CMK (cell line): ENCODE data around the gene TAF4B.
"Not testable (repeated sequence)": the region's sequence is repeated elsewhere in the genome, so short reads cannot be mapped to it uniquely, and the experiment has no call there.

Source experiments
- DNase-seq: peaks from one replicate; pipeline ENCODE4 v3.0.0-alpha.2; 2010; ENCODE audit warnings: low read depth

Gene TAF4B

GRCh38 chr18:26238718-26239117, 12.5 kb downstream of the TAF4B start:
- DNase-seq, result not testable (repeated sequence)

- not testable (repeated sequence) for DNase-seq
These were observed 16.1 kb downstream of the TAF4B start for GRCh38 chr18:26242392-26242791.

DNA sequence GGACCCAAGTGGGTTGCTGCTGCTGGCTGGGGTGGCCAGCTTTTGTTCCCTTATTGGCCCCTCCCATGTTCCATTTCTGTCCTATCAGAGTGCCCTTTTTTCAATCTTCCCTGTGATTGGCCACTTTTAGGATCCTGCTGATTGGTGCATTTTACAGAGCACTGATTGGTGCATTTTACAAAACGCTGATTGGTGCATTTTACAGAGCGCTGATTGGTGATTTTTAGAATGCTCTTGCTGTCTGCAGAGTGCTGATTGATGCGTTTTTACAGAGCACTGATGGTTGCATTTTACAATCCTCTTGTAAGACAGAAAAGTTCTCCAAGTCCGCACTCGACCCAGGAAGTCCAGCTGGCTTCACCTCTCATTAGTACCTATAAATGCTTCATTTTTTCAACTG, 19.2 kb downstream of the TAF4B start:
- DNase-seq, result not testable (repeated sequence)

DNA sequence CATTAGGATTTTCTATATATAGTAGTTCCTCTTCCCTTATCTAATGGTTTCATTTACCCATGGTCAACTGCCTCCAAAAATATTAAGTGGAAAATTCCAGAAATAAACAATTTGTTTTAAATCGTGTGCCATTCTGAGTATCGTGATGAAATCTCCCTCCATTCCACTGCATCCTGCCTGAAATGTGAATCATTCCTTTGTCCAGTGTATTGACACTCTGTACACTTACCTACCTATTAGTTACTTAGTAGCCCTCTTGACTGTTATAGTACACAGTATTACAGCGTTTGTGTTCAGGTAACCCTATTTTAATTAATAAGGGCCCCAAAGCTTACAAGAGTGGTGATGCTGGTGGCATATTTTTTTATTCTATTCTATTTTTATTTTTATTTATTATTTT, 26.2 kb downstream of the TAF4B start:
- no peak for DNase-seq

- not testable (repeated sequence) for DNase-seq
These were observed 28.6 kb downstream of the TAF4B start for GRCh38 chr18:26254808-26255207.

GRCh38 chr18:26255695-26256622, 29.7 kb downstream of the TAF4B start:
- DNase-seq, result peak; percentile 75

DNA sequence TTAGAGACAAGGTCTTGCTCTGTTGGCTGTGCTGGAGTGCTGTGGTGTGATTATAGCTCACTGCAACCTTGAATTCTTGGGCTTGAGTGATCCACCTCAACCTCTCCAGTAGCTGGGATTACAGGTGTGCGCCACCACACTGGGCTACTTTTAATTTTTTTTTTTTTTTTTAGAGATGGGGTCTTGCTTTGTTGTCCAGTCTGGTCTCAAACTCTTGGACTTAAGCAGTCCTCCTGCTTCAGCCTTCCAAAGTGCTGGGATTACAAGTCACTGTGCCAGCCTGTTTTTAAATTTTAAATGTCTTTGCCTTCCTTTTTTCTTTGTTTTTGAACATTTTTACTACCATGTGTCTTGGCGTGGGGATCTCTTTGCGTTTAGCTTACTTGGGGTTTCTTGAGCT, 32.5 kb downstream of the TAF4B start:
- no peak for DNase-seq

DNA sequence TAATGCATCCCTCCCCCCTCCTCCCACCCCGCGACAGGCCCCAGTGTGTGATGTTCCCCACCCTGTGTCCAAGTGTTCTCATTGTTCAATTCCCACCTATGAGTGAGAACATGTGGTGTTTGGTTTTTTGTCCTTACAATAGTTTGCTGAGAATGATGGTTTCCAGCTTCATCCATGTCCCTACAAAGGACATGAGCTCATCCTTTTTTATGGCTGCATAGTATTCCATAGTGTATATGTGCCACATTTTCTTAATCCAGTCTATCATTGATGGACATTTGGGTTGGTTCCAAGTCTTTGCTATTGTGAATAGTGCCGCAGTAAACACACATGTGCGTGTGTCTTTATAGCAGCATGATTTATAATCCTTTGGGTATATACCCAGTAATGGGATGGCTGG, 33.2 kb downstream of the TAF4B start:
- DNase-seq, result not testable (repeated sequence)

- no peak for DNase-seq
These were observed 35.9 kb downstream of the TAF4B start for GRCh38 chr18:26262156-26262555.

- DNase-seq, result no peak
These were observed 41.2 kb downstream of the TAF4B start for GRCh38 chr18:26267357-26267930.

DNA sequence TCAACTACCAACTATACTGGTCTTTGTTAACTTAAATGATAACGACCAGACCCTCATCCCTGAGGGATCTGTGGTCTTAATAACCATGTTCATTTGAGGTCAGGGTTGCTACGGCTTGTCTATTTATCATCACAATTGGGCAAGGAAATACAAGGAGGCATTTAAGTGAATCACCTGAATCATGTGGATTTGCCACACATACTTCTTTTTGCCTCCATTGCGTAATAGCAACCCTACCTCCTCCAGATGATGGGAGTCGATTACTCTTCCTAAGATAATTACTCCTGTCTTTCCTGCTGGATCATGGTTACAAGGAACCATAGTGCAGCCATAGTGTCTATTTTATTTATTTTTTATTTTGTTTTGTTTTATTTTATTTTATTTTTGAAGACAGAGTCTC, 42.2 kb downstream of the TAF4B start:
- no peak for DNase-seq

DNA sequence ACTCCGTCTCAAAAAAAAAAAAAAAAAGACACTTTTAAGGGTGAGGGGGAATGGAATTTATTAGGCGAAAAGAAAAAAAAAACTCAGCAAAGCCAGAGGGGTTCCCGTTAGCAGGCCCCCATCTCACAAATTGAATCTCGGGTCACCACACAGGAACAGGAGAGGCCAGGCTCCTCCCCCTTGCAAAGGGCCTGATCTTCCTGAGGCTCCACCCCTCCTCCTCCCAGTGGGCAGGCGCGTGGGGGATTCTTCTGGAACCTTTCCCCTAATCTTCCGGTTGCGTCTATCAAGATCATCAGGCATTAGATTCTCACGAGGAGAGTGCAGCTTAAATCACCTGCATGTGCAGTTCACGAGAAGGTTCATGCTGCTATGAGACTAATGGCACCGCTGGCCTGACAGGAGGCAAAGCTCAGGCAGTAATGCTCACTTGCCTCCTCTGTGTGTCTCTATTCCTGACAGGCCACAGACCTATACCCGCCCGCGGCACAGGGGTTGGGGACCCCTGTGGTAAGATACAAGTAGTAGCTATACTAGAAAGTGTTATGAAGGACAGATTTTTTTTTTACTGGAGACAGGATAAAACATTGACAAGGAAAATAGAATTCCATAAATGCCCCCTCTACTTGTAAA, 45.8 kb downstream of the TAF4B start:
- DNase-seq, result no peak

DNA sequence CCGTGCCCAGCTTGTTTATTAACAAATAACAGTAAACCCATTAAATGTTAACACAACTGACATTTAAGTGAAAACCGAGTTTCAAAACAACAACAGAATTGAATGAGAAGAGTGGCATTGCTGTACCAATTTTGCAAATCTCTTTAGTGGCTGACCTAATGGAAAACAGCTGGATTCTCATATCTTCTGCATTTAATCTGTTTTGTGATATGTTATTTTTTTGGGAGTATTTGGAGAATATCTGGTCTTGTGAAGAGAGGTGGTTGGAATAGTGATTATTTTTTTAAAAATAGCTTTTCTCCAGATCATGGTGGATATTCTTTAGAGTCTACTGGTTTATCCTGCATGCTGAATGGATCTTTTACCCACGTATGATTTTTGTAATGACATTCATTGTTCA, 51.1 kb downstream of the TAF4B start:
- no peak for DNase-seq

GRCh38 chr18:26279428-26279827, 53.2 kb downstream of the TAF4B start:
- DNase-seq, result no peak

DNA sequence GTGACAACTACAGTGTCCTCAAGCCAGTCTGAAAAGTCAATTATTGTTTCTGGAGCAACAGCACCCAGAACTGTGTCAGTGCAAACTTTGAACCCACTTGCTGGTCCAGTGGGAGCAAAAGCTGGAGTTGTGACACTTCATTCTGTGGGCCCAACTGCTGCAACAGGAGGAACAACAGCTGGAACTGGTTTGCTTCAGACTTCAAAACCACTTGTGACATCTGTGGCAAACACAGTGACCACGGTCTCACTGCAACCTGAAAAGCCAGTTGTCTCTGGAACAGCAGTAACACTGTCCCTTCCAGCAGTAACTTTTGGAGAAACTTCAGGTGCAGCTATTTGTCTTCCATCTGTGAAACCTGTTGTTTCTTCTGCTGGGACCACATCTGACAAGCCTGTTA, 59.8 kb downstream of the TAF4B start:
- DNase-seq, result no peak

GRCh38 chr18:26287644-26288043, 61.4 kb downstream of the TAF4B start:
- no peak for DNase-seq

- DNase-seq, result no peak
These were observed 64.1 kb downstream of the TAF4B start for GRCh38 chr18:26290385-26290784.

- DNase-seq, result no peak
These were observed 67.7 kb downstream of the TAF4B start for GRCh38 chr18:26293982-26294381.

DNA sequence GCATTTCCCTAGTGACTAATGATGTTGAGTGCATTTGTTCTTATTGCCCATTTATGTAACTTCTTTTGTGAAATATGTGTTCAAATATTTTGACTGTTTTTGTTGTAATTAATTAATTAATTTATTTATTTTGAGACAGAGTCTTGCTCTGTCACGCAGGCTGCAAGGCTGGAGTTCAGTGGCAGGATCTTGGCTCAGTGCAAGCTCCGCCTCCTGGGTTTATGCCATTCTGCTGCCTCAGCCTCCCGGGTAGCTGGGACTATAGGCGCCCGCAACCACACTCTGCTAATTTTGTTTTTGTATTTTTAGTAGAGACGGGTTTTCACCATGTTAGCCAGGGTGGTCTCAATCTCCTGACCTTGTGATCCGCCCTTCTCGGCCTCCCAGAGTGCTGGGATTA, 71.9 kb downstream of the TAF4B start:
- DNase-seq, result no peak

GRCh38 chr18:26301681-26302080, 75.4 kb downstream of the TAF4B start:
- DNase-seq, result no peak

GRCh38 chr18:26303222-26303621, 77.0 kb downstream of the TAF4B start:
- DNase-seq, result not testable (repeated sequence)

- DNase-seq, result no peak
These were observed 78.3 kb downstream of the TAF4B start for GRCh38 chr18:26304511-26304910.

DNA sequence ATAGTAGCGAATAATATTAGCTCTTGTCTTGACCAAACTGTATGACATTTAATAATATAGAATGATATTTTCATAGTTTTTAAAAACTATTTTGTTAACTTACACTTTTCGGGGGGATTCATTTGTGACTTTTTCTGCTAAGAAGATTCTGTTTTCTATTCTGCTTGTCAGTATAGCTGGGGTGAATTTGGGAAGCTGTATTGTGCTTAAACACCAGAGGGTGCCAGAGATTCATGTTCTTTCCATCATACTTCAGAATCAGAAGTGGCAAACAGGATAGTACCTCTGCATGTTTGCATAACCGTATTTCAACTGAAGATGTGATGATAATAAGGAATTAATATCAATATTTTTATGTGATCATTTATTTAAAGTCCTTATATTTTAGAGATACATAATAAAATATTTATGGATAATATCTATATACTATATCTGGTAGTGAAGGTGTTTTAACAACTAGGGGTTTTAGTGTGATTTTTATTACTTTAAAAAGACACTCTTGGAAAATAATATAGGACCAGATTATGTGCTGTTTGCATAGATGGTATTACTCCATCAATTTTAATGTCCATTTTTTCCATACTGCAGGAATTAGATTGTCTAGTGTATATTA, 81.0 kb downstream of the TAF4B start:
- peak; percentile 21 for DNase-seq
